Aorta (tissue), 5 donors: Measurements from ENCODE around the gene TARDBP. TPM values are rescaled to one million over a fixed set of nuclear protein-coding genes. Genes with fewer than 3 reads are reported as not detected.
"Not testable (repeated sequence)": the region's sequence is repeated elsewhere in the genome, so short reads cannot be mapped to it uniquely, and the experiment has no call there.

Source experiments
- ATAC-seq: fragments of 200-7000 bp; cut with Tn5 transposase; one replicate; pipeline ENCODE4 v1.9.1; 2022; ENCODE audit warnings: moderate library complexity; ENCODE audit not compliant: low FRiP score
- DNase-seq, 2 donors: peaks; one replicate each; pipeline ENCODE4 v3.0.0-alpha.2; 2020
- H3K27ac ChIP-seq, 2 donors: one replicate each; pipeline ENCODE4 v1.5.1; 2013; ENCODE audit warnings: low read length in 2 of 2, mild to moderate bottlenecking in 2 of 2, moderate library complexity in 2 of 2, control low read depth in 1 of 2, inconsistent platforms in 1 of 2, low read depth in 1 of 2
- H3K27me3 ChIP-seq, 2 donors: one replicate each; pipeline ENCODE4 v1.6.1; 2013; ENCODE audit warnings: control low read depth in 1 of 2, low read length in 1 of 2, mild to moderate bottlenecking in 1 of 2, moderate library complexity in 1 of 2; ENCODE audit not compliant: insufficient read depth in 2 of 2, control insufficient read depth in 1 of 2
- H3K36me3 ChIP-seq, 2 donors: one replicate each; pipeline ENCODE4 v1.6.1; 2013; ENCODE audit warnings: control low read depth in 1 of 2, low read length in 1 of 2, mild to moderate bottlenecking in 1 of 2; ENCODE audit not compliant: insufficient read depth in 2 of 2, control insufficient read depth in 1 of 2
- H3K4me1 ChIP-seq, 2 donors: one replicate each; pipeline ENCODE4 v1.6.1; 2013; ENCODE audit warnings: low read length in 2 of 2, control low read depth in 1 of 2, mild to moderate bottlenecking in 1 of 2, moderate library complexity in 1 of 2; ENCODE audit not compliant: insufficient read depth in 2 of 2, control insufficient read depth in 1 of 2
- H3K4me3 ChIP-seq, 2 donors: one replicate each; pipeline ENCODE4 v1.5.1; 2013; ENCODE audit warnings: low read length in 2 of 2, control low read depth in 1 of 2, mild to moderate bottlenecking in 1 of 2
- H3K9me3 ChIP-seq: one replicate; pipeline ENCODE4 v1.6.1; 2013; ENCODE audit warnings: mild to moderate bottlenecking, low read length; ENCODE audit not compliant: control insufficient read depth
- WGBS, 2 donors: extraction: QIAGEN DNeasy Blood & Tissue Kit; methylation state at CpG; one replicate each; pipeline ENCODE4 v1.1.7; 2013; 5-methylcytosine and 5-hydroxymethylcytosine counted together
- intact Hi-C, 2 donors: fragments of 100-400 bp; cut with DNase I; formaldehyde crosslinking; loops; one replicate each; pipeline versions ENCODE4 v1.14.2 to v1.15.0; 2022
- polyA plus RNA-seq, 2 donors: library from polyadenylated mRNA; stranded (reverse); fragments of 200-250 nt; gene quantifications; one replicate each; pipeline ENCODE4 v1.2.3, GENCODE V29; 2013
- total RNA-seq, 2 donors: library from RNA; stranded (reverse); fragmentation: NEBNext Ultra II Directional; extraction: Animal tissue kit (Norgen Biotek cat#: 25700); gene quantifications; one replicate each; pipeline ENCODE4 v1.2.1, GENCODE V29; 2021
- donor health status: healthy with polysubstance abuse.
- donor health status: Bipolar disorder and iron deficiency.
- donor health status: DM: no; HTN: no; CAD: no.
- donor health status: DM: no; HTN: no; CAD: no.
- donor health status: DM: yes; HTN: yes; CAD: no.

Gene TARDBP
- total and polyA plus RNA-seq, 4 donors: 124 to 131 (median 127) TPM

- intact Hi-C loops: no loop called here
- H3K27ac ChIP-seq: no peak overlapping the region
- DNase-seq: peak in 1 of 2 donors; percentile 65
- ATAC-seq: no peak
- H3K4me1 ChIP-seq: peaks cover 0 to under 1% of the 10 kb centered on the region in 2 donors
- H3K27me3 ChIP-seq: no peaks in the 10 kb centered on the region
- H3K36me3 ChIP-seq: no peaks in the 10 kb centered on the region
- no peak overlapping the region for H3K4me3 ChIP-seq
- H3K9me3 ChIP-seq: no peaks in the 10 kb centered on the region
- WGBS, 2 donors: 73 to 79% methylated on average over 19 of the region's 19 CpGs
Observed at GRCh38 chr1:11042995-11043874, 30.8 kb downstream of the TARDBP start.

DNA sequence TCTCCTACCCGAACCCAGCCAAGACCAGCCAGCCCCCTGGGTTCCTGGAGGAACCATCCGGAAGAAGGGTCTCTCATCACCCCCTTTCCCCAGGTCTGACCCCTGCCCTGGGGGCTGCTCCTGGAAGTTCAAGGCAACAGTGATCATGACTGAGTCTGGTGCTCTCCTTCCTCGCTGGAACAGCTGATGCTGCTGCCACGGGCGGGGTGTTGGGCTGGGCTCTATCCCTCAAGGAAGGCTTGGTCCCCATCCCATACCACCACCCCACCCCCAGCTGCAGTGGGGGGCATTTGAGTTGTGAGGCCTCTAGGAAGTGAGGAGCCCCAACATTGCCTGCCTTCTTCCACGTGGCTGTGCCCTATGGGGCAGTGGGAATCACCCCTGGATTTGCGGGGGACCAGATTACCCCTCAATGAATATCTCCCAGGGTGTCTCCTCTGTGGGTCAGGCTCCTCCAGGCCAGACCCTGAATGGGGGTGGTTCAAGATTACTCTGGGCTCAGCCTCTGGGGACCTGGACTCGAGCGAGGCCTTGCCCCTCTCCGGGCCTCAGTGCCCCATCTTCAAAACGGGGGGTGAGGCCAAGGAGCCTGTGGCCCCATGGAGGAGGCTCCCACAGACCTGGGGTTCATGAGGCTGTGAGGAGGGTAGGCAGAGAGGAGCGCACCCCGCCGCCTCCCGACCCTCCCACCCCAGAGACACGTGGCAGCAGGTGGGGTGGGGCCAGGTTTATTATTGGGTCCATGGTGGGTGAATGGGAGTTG, 31.8 kb downstream of the TARDBP start:
- Histone ChIP-seq H3K9me3 (no peaks in the 10 kb centered on the region), H3K4me3 (no peak overlapping the region), H3K27me3 (no peaks in the 10 kb centered on the region), H3K4me1 (no peaks in the 10 kb centered on the region), H3K36me3 (no peaks in the 10 kb centered on the region), H3K27ac (no peak overlapping the region)
- WGBS, 2 donors: 72 to 79% methylated on average over 16 of the region's 16 CpGs
- intact Hi-C loops: no loop called here
- peak in 1 of 2 donors; percentile 64 for DNase-seq
- ATAC-seq: no peak

DNA sequence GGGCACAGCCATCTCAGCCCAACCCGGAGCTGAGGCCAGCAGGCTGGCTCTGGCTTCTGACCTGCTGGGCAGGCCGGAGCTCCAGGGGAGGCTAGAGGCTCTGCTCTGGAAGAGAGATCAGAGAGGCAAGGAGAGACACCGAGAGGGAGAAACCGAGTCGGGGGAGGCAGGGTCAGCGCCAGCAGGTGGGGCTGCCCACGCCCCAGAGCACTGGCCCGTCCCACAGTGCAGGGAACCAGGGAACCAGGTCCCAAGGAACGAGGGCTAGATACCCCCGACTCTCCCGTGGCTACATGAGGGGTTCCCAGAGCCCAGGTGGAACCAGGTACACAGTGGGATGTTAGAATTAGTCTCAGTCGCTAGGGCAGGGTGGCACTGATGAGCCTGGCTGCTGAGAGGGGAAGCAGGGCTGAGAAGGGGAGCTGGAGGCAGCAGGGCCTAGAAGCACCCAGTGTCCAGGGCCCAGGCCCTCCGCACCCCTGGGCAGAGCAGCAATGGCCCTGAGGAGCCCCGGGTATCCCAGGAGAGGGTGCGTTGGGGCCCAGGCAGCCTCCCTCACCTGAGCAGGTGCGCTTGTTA, 32.5 kb downstream of the TARDBP start:
- 79 to 80% methylated on average over 15 to 16 of the region's 16 CpGs for WGBS, 2 donors
- no peak overlapping the region for H3K4me3 ChIP-seq
- no peaks in the 10 kb centered on the region for H3K36me3 ChIP-seq
- ATAC-seq: no peak
- no peaks in the 10 kb centered on the region for H3K9me3 ChIP-seq
- peak in 1 of 2 donors; percentile 47 for DNase-seq
- H3K27me3 ChIP-seq: no peaks in the 10 kb centered on the region
- H3K27ac ChIP-seq: no peak overlapping the region
- H3K4me1 ChIP-seq: no peaks in the 10 kb centered on the region
- intact Hi-C loops: no loop called here

DNA sequence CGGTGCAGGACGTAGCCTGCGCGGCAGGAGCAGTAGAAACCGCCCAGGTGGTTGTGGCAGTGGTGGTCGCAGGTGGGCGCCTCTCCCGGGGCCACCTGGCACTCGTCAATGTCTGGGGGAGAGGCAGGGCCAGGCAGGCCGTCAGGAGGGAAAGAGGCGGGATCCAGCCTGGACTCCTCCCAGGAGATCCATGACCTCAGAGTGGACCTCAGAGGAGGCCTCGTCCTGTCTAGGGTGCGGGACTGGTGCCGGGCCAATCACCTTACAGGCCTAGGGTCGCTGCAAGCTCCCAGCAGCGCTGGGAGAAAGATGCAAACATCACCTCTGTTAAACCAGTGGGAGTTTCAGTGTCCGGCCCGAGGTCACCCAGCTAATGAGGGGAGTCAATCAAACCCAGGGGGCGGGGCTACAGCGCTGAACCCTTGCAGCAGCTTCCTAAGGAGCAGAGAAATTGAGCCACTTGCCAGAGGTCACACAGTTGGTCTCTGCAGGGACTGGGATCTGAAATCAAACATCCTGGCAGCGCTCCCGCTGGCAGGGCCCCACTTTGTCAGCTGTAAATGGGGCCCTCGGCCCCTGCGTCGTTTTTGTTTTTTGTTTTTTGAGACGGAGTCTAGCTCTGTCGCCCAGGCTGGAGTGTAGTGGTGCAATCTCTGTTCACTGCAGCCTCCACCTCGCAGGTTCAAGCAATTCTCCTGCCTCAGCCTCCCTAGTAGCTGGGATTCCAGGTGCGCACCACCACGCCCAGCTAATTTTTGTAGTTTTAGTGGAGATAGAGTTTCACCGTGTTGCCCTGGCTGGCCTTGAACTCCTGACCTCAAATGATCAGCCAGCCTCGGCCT, 33.2 kb downstream of the TARDBP start:
- DNase-seq (peak in 1 of 2 donors; percentile 67), ATAC-seq (no peak)
- 52 to 57% methylated on average over 32 of the region's 32 CpGs for WGBS, 2 donors

GRCh38 chr1:11046270-11046566, 33.8 kb downstream of the TARDBP start:
- Histone ChIP-seq H3K9me3 (no peaks in the 10 kb centered on the region), H3K27ac (no peak overlapping the region), H3K27me3 (no peaks in the 10 kb centered on the region), H3K4me3 (no peak overlapping the region), H3K4me1 (no peaks in the 10 kb centered on the region), H3K36me3 (no peaks in the 10 kb centered on the region)
- no peak for ATAC-seq
- intact Hi-C loops: no loop called here
- WGBS, 2 donors: 87 to 88% methylated on average over 8 of the region's 8 CpGs
- peak in 1 of 2 donors; percentile 53 for DNase-seq

More for the DNA sequence above, 33.2 kb downstream of the TARDBP start:
- no peak overlapping the region for H3K4me3 ChIP-seq
- no peaks in the 10 kb centered on the region for H3K4me1 ChIP-seq
- H3K27me3 ChIP-seq: no peaks in the 10 kb centered on the region
- H3K9me3 ChIP-seq: no peaks in the 10 kb centered on the region
- H3K27ac ChIP-seq: no peak overlapping the region
- H3K36me3 ChIP-seq: no peaks in the 10 kb centered on the region
- intact Hi-C loops: no loop called here

DNA sequence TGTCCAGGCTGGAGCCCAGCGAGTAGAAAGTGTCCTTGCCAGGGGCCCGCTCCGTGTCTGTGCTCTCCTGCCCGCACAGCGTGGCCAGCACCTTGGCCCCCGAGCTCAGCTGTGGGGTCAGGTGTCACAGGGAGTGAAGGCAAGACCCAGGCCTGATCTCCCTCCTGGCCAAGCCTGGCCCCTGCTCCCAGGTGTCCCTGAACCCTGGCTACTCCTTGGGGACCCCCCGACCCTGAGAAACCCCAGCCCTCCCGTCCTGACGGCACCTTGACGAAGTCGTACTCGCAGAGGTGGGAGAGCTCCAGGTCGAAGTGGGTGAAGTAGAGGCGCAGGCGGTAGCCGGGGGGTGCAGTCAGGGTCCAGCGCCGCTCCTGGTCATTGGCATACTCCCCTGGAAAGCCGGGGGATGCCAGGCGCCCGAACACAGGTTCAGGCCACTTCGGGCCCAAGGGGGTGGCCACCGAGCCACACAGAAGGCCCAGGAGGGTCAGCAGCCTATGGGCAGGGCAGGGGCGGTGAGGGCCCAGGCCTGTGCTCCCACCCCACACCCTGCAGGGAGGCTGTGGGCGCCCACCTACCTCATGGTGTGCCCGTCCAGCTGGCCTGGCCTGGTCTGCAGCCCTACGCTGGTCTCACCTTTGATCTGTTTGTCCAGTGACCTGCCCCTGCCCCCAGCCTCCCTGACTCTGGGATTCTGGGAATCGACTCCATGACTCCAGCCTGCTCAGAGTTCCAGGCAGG, 34.3 kb downstream of the TARDBP start, which contains the start of gene MASP2:
Gene MASP2, minus strand, starts transcription at position 615 of the 741 bp plus-strand sequence. Its CDS starts 32 bp downstream, at position 583.
- Histone ChIP-seq H3K4me3 (no peak within 1 kb of the TSS), H3K27me3 (no peaks in the 10 kb centered on the region), H3K4me1 (no peaks in the 10 kb centered on the region), H3K9me3 (no peaks in the 10 kb centered on the region), H3K36me3 (no peaks in the 10 kb centered on the region), H3K27ac (no peak within 1 kb of the TSS)
- intact Hi-C loops: no loop called here
- 92% methylated on average over 25 to 28 of the region's 28 CpGs for WGBS, 2 donors
- ATAC-seq (peak; percentile 10), DNase-seq (peak; percentile 38 to 71)

DNA sequence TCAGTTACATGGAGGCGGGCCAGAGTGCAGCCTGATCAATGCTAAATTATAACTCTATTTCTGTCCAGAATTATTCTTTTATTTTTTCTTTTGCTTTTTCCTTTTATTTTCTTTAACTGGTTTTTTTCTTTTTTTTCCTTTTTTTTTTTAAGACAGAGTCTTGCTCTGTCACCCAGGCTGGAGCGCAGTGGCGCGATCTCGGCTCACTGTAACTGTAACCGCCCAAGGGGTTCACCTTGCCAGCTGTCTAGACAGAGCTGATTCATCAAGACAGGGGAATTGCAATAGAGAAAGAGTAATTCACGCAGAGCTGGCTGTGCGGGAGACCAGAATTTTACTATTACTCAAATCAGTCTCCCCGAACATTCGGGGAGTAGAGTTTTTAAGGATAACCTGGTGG, 38.7 kb downstream of the TARDBP start:
- WGBS, 2 donors: 87 to 89% methylated on average over 10 of the region's 10 CpGs
- H3K4me1 ChIP-seq, H3K9me3 ChIP-seq, ATAC-seq, H3K27ac ChIP-seq, H3K36me3 ChIP-seq, intact Hi-C loops, H3K27me3 ChIP-seq, H3K4me3 ChIP-seq: not testable (repeated sequence)
- DNase-seq: peak in 1 of 2 donors; percentile 17
